IMR-90 (cell line): ENCODE measurements around the gene PLCB4. TPM values are rescaled to one million over a fixed set of nuclear protein-coding genes. Genes with fewer than 3 reads are reported as not detected.
A peak's percentile ranks its signal among the peaks of the same experiment; 100 is the strongest.

Source experiments
- ATAC-seq: fragments of 200-7000 bp; cut with Tn5 transposase; 2 replicates; pipeline ENCODE4 v1.9.1; 2020; ENCODE audit warnings: low read depth, mild to moderate bottlenecking, moderate library complexity
- BruUV-seq: library from RNA; stranded (reverse); fragments of 400-500 nt; replicated peaks from 2 replicates; lab custom pipeline; 2021; lab: Mats Ljungman, UMichigan
- CTCF ChIA-PET: fragments of 300-600 bp; formaldehyde crosslinking; extraction: SDS; loops from one replicate; lab custom pipeline; 2021; ENCODE audit warnings: antibody characterized with exemption; lab: Yijun Ruan, JAX
- POLR2A ChIA-PET: fragments of 300-600 bp; sonication (Branson Sonifier 250); formaldehyde crosslinking; loops from one replicate; lab custom pipeline; 2022; ENCODE audit warnings: antibody characterized with exemption; ENCODE audit not compliant: unreplicated experiment; lab: Charles Lee
- DNase-seq: peaks from one replicate; pipeline ENCODE4 v3.0.0; 2013
- H2AFZ ChIP-seq: replicated peaks from 2 replicates; pipeline ENCODE3; 2013; ENCODE audit warnings: low read length, mild to moderate bottlenecking; ENCODE audit not compliant: poor library complexity
- H2AK5ac ChIP-seq: 2 replicates; pipeline ENCODE4 v1.6.1; 2013; ENCODE audit warnings: low read depth, low read length, inconsistent platforms
- H2AK9ac ChIP-seq: replicated peaks from 2 replicates; pipeline ENCODE3; 2013; ENCODE audit warnings: mild to moderate bottlenecking, low read depth, low read length, moderate library complexity; ENCODE audit not compliant: poor library complexity
- H2BK120ac ChIP-seq: 2 replicates; pipeline ENCODE4 v1.6.1; 2013; ENCODE audit warnings: low read depth, low read length, inconsistent platforms
- H2BK15ac ChIP-seq: 3 replicates; pipeline ENCODE4 v1.6.1; 2013; ENCODE audit warnings: low read depth, low read length, inconsistent platforms
- H2BK20ac ChIP-seq: 2 replicates; pipeline ENCODE4 v1.6.1; 2013; ENCODE audit warnings: low read depth, mild to moderate bottlenecking, inconsistent platforms, low read length, moderate library complexity
- H2BK5ac ChIP-seq: 2 replicates; pipeline ENCODE4 v1.6.1; 2013; ENCODE audit warnings: mild to moderate bottlenecking, low read depth, low read length, inconsistent platforms; ENCODE audit not compliant: poor library complexity, severe bottlenecking
- H3K14ac ChIP-seq: replicated peaks from 2 replicates; pipeline ENCODE4 v1.6.1; 2013; ENCODE audit warnings: low read depth, low read length, inconsistent platforms
- H3K18ac ChIP-seq: 2 replicates; pipeline ENCODE4 v1.6.1; 2013; ENCODE audit warnings: low read depth, low read length, control low read depth
- H3K23ac ChIP-seq: 2 replicates; pipeline ENCODE4 v1.6.1; 2013; ENCODE audit warnings: low read depth, low read length, inconsistent platforms
- H3K27ac ChIP-seq: 2 replicates; pipeline ENCODE4 v1.5.1; 2013; ENCODE audit warnings: mild to moderate bottlenecking, control low read depth, low read length; ENCODE audit not compliant: insufficient read depth
- H3K27me3 ChIP-seq: 2 replicates; pipeline ENCODE4 v1.6.1; 2013; ENCODE audit warnings: low read length; ENCODE audit not compliant: control insufficient read depth, insufficient read depth
- H3K36me3 ChIP-seq: 2 replicates; pipeline ENCODE4 v1.6.1; 2013; ENCODE audit warnings: low read length, mixed read lengths; ENCODE audit not compliant: control insufficient read depth, insufficient read depth
- H3K4ac ChIP-seq: 2 replicates; pipeline ENCODE4 v1.6.1; 2013; ENCODE audit warnings: low read depth, low read length, inconsistent platforms
- H3K4me1 ChIP-seq: 2 replicates; pipeline ENCODE4 v1.6.1; 2013; ENCODE audit warnings: low read length, mixed read lengths; ENCODE audit not compliant: control insufficient read depth, insufficient read depth
- H3K4me2 ChIP-seq: 2 replicates; pipeline ENCODE4 v1.6.1; 2013; ENCODE audit warnings: low read depth, mild to moderate bottlenecking, control low read depth, low read length, moderate library complexity
- H3K4me3 ChIP-seq: 2 replicates; pipeline ENCODE4 v1.5.1; 2013; ENCODE audit warnings: low read depth, mild to moderate bottlenecking, control low read depth, low read length, moderate library complexity; ENCODE audit not compliant: insufficient read depth
- H3K56ac ChIP-seq: 2 replicates; pipeline ENCODE4 v1.6.1; 2013; ENCODE audit warnings: low read length, inconsistent platforms; ENCODE audit not compliant: insufficient read depth; ENCODE audit errors: extremely low read depth
- H3K79me1 ChIP-seq, 2 experiments: 2 replicates each; pipeline ENCODE4 v1.6.1; 2013; ENCODE audit warnings: low read length in 2 of 2, inconsistent platforms in 1 of 2, low read depth in 1 of 2
- H3K9ac ChIP-seq: 2 replicates; pipeline ENCODE4 v1.6.1; 2013; ENCODE audit warnings: low read depth, low read length, control low read depth
- H3K9me1 ChIP-seq: 2 replicates; pipeline ENCODE4 v1.6.1; 2013; ENCODE audit warnings: low read length, inconsistent platforms; ENCODE audit not compliant: insufficient read depth
- H3K9me3 ChIP-seq: 2 replicates; pipeline ENCODE4 v1.6.1; 2013; ENCODE audit warnings: low read length; ENCODE audit not compliant: control insufficient read depth, insufficient read depth
- H4K20me1 ChIP-seq: 2 replicates; pipeline ENCODE4 v1.6.1; 2013; ENCODE audit warnings: low read length, inconsistent platforms; ENCODE audit not compliant: insufficient read depth
- H4K5ac ChIP-seq: 2 replicates; pipeline ENCODE4 v1.6.1; 2013; ENCODE audit warnings: mild to moderate bottlenecking, low read depth, low read length, control low read depth
- H4K8ac ChIP-seq, 2 experiments: 2 replicates each; pipeline ENCODE4 v1.6.1; 2013; ENCODE audit warnings: low read depth in 2 of 2, low read length in 2 of 2, control low read depth in 1 of 2, inconsistent platforms in 1 of 2
- H4K91ac ChIP-seq: 2 replicates; pipeline ENCODE4 v1.6.1; 2013; ENCODE audit warnings: low read depth, low read length, inconsistent platforms; ENCODE audit not compliant: insufficient read depth
- BHLHE40 ChIP-seq: fragments of 150-350 bp; IDR thresholded peaks from 2 replicates; pipeline ENCODE4 v1.6.1; 2016; ENCODE audit warnings: mild to moderate bottlenecking, low read depth, low read length
- CEBPB ChIP-seq: IDR thresholded peaks from 2 replicates; pipeline ENCODE4 v1.6.1; 2012; ENCODE audit warnings: low read depth, low read length, improper control_type of control experiment
- CHD1 ChIP-seq: IDR thresholded peaks from 2 replicates; pipeline ENCODE4 v1.6.1; 2012; ENCODE audit warnings: low read depth, low read length, improper control_type of control experiment
- CTCF ChIP-seq: conservative IDR thresholded peaks from 2 replicates; pipeline ENCODE4 v1.5.1; 2012; ENCODE audit warnings: mild to moderate bottlenecking, low read depth, low read length, improper control_type of control experiment
- ELK1 ChIP-seq: fragments of 150-350 bp; IDR thresholded peaks from 2 replicates; pipeline ENCODE4 v1.6.1; 2016; ENCODE audit warnings: low read depth, mild to moderate bottlenecking, low read length, moderate library complexity, borderline replicate concordance
- FOS ChIP-seq: fragments of 150-350 bp; IDR thresholded peaks from 2 replicates; pipeline ENCODE4 v1.6.1; 2016; ENCODE audit warnings: low read depth, low read length
- MAFK ChIP-seq: IDR thresholded peaks from 2 replicates; pipeline ENCODE4 v1.6.1; 2012; ENCODE audit warnings: low read depth, low read length, improper control_type of control experiment
- MAZ ChIP-seq: IDR thresholded peaks from 2 replicates; pipeline ENCODE4 v1.6.1; 2012; ENCODE audit warnings: low read depth, mild to moderate bottlenecking, low read length, improper control_type of control experiment, moderate library complexity, borderline replicate concordance
- MXI1 ChIP-seq: IDR thresholded peaks from 2 replicates; pipeline ENCODE4 v1.6.1; 2012; ENCODE audit warnings: low read depth, mild to moderate bottlenecking, low read length, moderate library complexity, borderline replicate concordance
- NFE2L2 ChIP-seq: fragments of 150-350 bp; IDR thresholded peaks from 2 replicates; pipeline ENCODE4 v1.6.1; 2016; ENCODE audit warnings: low read depth, mild to moderate bottlenecking, low read length
- POLR2A ChIP-seq: IDR thresholded peaks from 2 replicates; pipeline ENCODE4 v1.6.1; 2012; ENCODE audit warnings: mild to moderate bottlenecking, low read depth, low read length
- RAD21 ChIP-seq: IDR thresholded peaks from 2 replicates; pipeline ENCODE4 v1.6.1; 2012; ENCODE audit warnings: low read length, improper control_type of control experiment
- RCOR1 ChIP-seq: IDR thresholded peaks from 2 replicates; pipeline ENCODE4 v1.6.1; 2012; ENCODE audit warnings: mild to moderate bottlenecking, low read length, improper control_type of control experiment; ENCODE audit not compliant: insufficient replicate concordance
- RFX5 ChIP-seq: IDR thresholded peaks from 2 replicates; pipeline ENCODE4 v1.8.0; 2012; ENCODE audit warnings: low read depth, mild to moderate bottlenecking, low read length, moderate library complexity
- SMC3 ChIP-seq: fragments of 150-350 bp; IDR thresholded peaks from 2 replicates; pipeline ENCODE4 v1.6.1; 2016; ENCODE audit warnings: low read depth, mild to moderate bottlenecking, antibody characterized with exemption, low read length, moderate library complexity
- USF2 ChIP-seq: fragments of 150-350 bp; IDR thresholded peaks from 2 replicates; pipeline ENCODE4 v1.6.1; 2017; ENCODE audit warnings: mild to moderate bottlenecking, antibody characterized with exemption, low read length, low read depth
- WGBS, 2 experiments: methylation state at CpG; one replicate each; pipeline versions ENCODE4 v1.1.5 to v1.1.7; 2013; ENCODE audit warnings: missing lambda C conversion rate in 2 of 2; ENCODE audit not compliant: insufficient read length in 1 of 2; ENCODE audit errors: extremely low coverage in 2 of 2; 5-methylcytosine and 5-hydroxymethylcytosine counted together
- dilution Hi-C: fragments of 300-500 bp; cut with HindIII; formaldehyde crosslinking; loops from one replicate; pipeline ENCODE4 v1.14.3; 2018; ENCODE audit warnings: low sequenced_read_pairs; ENCODE audit not compliant: unreplicated experiment
- in situ Hi-C: fragments of 300-500 bp; cut with MboI; formaldehyde crosslinking; loops from 3 replicates; pipeline ENCODE4 v1.14.3; 2019; ENCODE audit warnings: low sequenced_read_pairs, inconsistent platforms, mixed read lengths
- intact Hi-C: fragments of 100-400 bp; cut with micrococcal nuclease; formaldehyde crosslinking; loops from 2 replicates; pipeline ENCODE4 v1.10.0; 2022
- polyA plus RNA-seq, 3 experiments: library from polyadenylated mRNA; depleted of rRNA; stranded (reverse); fragments of >200 nt; gene quantifications; 2 replicates each; pipeline ENCODE4 v1.2.3, GENCODE V29; 2012; ENCODE audit warnings: low replicate concordance in 1 of 3
- total RNA-seq: library from RNA; depleted of rRNA; stranded (reverse); fragments of >200 nt; gene quantifications from 2 replicates; pipeline ENCODE4 v1.2.3, GENCODE V29; 2012

PLCB4 gene
- total and polyA plus RNA-seq, 2 of the 4 experiments (the other 2 are of a cell fraction): 12.5 to 24.0 TPM

GRCh38 chr20:9507544-9508239 lies 438.8 kb downstream of the PLCB4 start:
- Histone ChIP-seq H4K20me1 (no peaks in the 10 kb centered on the region; the same call in 1 of the 2 replicates), H4K8ac (no peak overlapping the region), H3K27me3 (peaks cover 59% of the 10 kb centered on the region), H2AK5ac (no peak overlapping the region), H2BK20ac (no peak overlapping the region), H2BK120ac (no peak overlapping the region), H3K23ac (no peak overlapping the region), H3K4ac (no peak overlapping the region), H3K4me2 (no peak overlapping the region; the same call in 1 of the 2 replicates), H3K9me1 (no peaks in the 10 kb centered on the region), H3K18ac (no peak overlapping the region), H3K27ac (no peak overlapping the region), H3K56ac (no peak overlapping the region), H3K4me1 (no peaks in the 10 kb centered on the region), H3K9me3 (peaks cover 5% of the 10 kb centered on the region; the same call in 1 of the 2 replicates), H3K9ac (no peak overlapping the region), H3K79me1 (no peaks in the 10 kb centered on the region), H3K4me3 (no peak overlapping the region), H2BK15ac (no peak overlapping the region), H2AFZ (no peak overlapping the region), H3K14ac (no peak overlapping the region), H2BK5ac (no peak overlapping the region), H4K5ac (no peak overlapping the region), H3K36me3 (no peaks in the 10 kb centered on the region), H4K91ac (no peak overlapping the region), H2AK9ac (peak overlapping the region; percentile 43)
- no TSS peak for BruUV-seq
- 36% methylated on average over 6 of the region's 37 CpGs; no CpG with 5 or more reads in 1 of the 2 experiments for WGBS, 2 experiments
- ChIA-PET CTCF (no interaction called here), POLR2A (no interaction called here)
- ATAC-seq (no peak), DNase-seq (no peak)
- intact Hi-C loops: no loop called here
- in situ Hi-C loops: no loop called here
- TF ChIP-seq MAZ (no peak), FOS (no peak), CHD1 (no peak), SMC3 (no peak), MXI1 (no peak), MAFK (no peak), POLR2A (no peak), BHLHE40 (no peak), RFX5 (no peak), NFE2L2 (no peak), RAD21 (no peak), CTCF (no peak), ELK1 (no peak), CEBPB (no peak), RCOR1 (no peak), USF2 (no peak)
- dilution Hi-C loops: no loop called here
